DOHH2 (cell line): ENCODE results near the gene SEPHS2.

Experiments used
- EZH2phosphoT487 ChIP-seq: fragments of 200-600 bp; sonication (generic); IDR thresholded peaks from 2 replicates; pipeline ENCODE4 v1.6.1; 2017; ENCODE audit warnings: borderline replicate concordance, mild to moderate bottlenecking, antibody characterized with exemption, low read length, moderate library complexity, mixed read lengths
- TF ChIP-seq, protein P1 (sequence below): fragments of 200-600 bp; sonication (generic); IDR thresholded peaks from one replicate; pipeline ENCODE4 v1.5.1; 2014; ENCODE audit warnings: antibody characterized with exemption, mild to moderate bottlenecking, low read depth, low read length; ENCODE audit not compliant: poor library complexity, severe bottlenecking

- TF ChIP-seq, protein P1, sequence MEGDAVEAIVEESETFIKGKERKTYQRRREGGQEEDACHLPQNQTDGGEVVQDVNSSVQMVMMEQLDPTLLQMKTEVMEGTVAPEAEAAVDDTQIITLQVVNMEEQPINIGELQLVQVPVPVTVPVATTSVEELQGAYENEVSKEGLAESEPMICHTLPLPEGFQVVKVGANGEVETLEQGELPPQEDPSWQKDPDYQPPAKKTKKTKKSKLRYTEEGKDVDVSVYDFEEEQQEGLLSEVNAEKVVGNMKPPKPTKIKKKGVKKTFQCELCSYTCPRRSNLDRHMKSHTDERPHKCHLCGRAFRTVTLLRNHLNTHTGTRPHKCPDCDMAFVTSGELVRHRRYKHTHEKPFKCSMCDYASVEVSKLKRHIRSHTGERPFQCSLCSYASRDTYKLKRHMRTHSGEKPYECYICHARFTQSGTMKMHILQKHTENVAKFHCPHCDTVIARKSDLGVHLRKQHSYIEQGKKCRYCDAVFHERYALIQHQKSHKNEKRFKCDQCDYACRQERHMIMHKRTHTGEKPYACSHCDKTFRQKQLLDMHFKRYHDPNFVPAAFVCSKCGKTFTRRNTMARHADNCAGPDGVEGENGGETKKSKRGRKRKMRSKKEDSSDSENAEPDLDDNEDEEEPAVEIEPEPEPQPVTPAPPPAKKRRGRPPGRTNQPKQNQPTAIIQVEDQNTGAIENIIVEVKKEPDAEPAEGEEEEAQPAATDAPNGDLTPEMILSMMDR, result no peak
- TF ChIP-seq EZH2phosphoT487, result no peak
Observed at GRCh38 chr16:30443631-30444030, 2.0 kb downstream of the SEPHS2 start.
